HepG2 (cell line): ENCODE results near the gene MYO19. TPM values are rescaled to one million over a fixed set of nuclear protein-coding genes. Genes with fewer than 3 reads are reported as not detected.

Source experiments
- BRCA1 ChIP-seq: sonication (generic); formaldehyde crosslinking; IDR thresholded peaks from 2 replicates; pipeline ENCODE4 v1.4.0; 2020; ENCODE audit warnings: missing genetic modification reagents
- DNMT1 ChIP-seq: sonication (generic); formaldehyde crosslinking; IDR thresholded peaks from 2 replicates; pipeline ENCODE4 v1.5.1; 2020; ENCODE audit warnings: mild to moderate bottlenecking, missing genetic modification reagents
- ERF ChIP-seq: IDR thresholded peaks from 2 replicates; pipeline ENCODE4 v1.6.1; 2018; ENCODE audit warnings: missing biosample characterization, missing genetic modification reagents
- FOXA3 ChIP-seq: IDR thresholded peaks from 2 replicates; pipeline ENCODE4 v1.6.1; 2016; ENCODE audit warnings: missing genetic modification reagents, missing compliant biosample characterization
- FOXP4 ChIP-seq: sonication (generic); formaldehyde crosslinking; IDR thresholded peaks from 2 replicates; pipeline ENCODE4 v1.4.0; 2020; ENCODE audit warnings: missing genetic modification reagents
- GRHL1 ChIP-seq: sonication (generic); formaldehyde crosslinking; conservative IDR thresholded peaks from 2 replicates; pipeline ENCODE4 v1.8.0; 2022; ENCODE audit warnings: missing genetic modification reagents
- HNRNPUL1 ChIP-seq: fragments of 200-400 bp; formaldehyde crosslinking; IDR thresholded peaks from 2 replicates; pipeline ENCODE4 v1.6.1; 2017; ENCODE audit warnings: low read depth, mild to moderate bottlenecking, low read length, moderate library complexity
- IRX3 ChIP-seq: sonication (generic); formaldehyde crosslinking; IDR thresholded peaks from 2 replicates; pipeline ENCODE4 v1.8.1; 2023; ENCODE audit warnings: mild to moderate bottlenecking, low read depth, missing genetic modification reagents, borderline replicate concordance
- KLF16 ChIP-seq, 2 experiments: sonication (generic) in 1 of 2; formaldehyde crosslinking in 1 of 2; IDR thresholded peaks; 2 replicates each; pipeline versions ENCODE4 v1.6.1 to v1.8.0; 2016 to 2023; ENCODE audit warnings: missing genetic modification reagents in 2 of 2, missing compliant biosample characterization in 1 of 2
- MED1 ChIP-seq: sonication (generic); formaldehyde crosslinking; IDR thresholded peaks from 2 replicates; pipeline ENCODE4 v1.4.0; 2020; ENCODE audit warnings: missing genetic modification reagents
- MXI1 ChIP-seq: IDR thresholded peaks from 3 replicates; pipeline ENCODE4 v1.6.1; 2012; ENCODE audit warnings: low read depth, low read length, inconsistent platforms, borderline replicate concordance
- RXRB ChIP-seq: IDR thresholded peaks from 2 replicates; pipeline ENCODE4 v1.6.1; 2016; ENCODE audit warnings: borderline replicate concordance, missing genetic modification reagents, missing compliant biosample characterization
- SMC3 ChIP-seq: IDR thresholded peaks from 2 replicates; pipeline ENCODE4 v1.6.1; 2011; ENCODE audit warnings: low read length, improper control_type of control experiment
- SOX5 ChIP-seq: IDR thresholded peaks from 2 replicates; pipeline ENCODE4 v1.6.1; 2016; ENCODE audit warnings: borderline replicate concordance
- TERF1 ChIP-seq: sonication (generic); formaldehyde crosslinking; IDR thresholded peaks from 2 replicates; pipeline ENCODE4 v1.8.0; 2022; ENCODE audit warnings: mild to moderate bottlenecking, missing genetic modification reagents, moderate library complexity
- ZBTB33 ChIP-seq: sonication (generic); formaldehyde crosslinking; IDR thresholded peaks from 2 replicates; pipeline ENCODE4 v1.4.0; 2020; ENCODE audit warnings: missing genetic modification reagents
- ZNF282 ChIP-seq: fragments of 450-650 bp; IDR thresholded peaks from 2 replicates; pipeline ENCODE4 v1.6.1; 2018; ENCODE audit not compliant: partially characterized antibody
- ZNF460 ChIP-seq: sonication (generic); formaldehyde crosslinking; IDR thresholded peaks from 2 replicates; pipeline ENCODE4 v1.5.1; 2020; ENCODE audit warnings: missing genetic modification reagents, mild to moderate bottlenecking, borderline replicate concordance
- ZNF557 ChIP-seq: sonication (generic); formaldehyde crosslinking; IDR thresholded peaks from 2 replicates; pipeline ENCODE4 v1.4.0; 2020; ENCODE audit warnings: missing genetic modification reagents
- ZNF749 ChIP-seq: sonication (generic); formaldehyde crosslinking; IDR thresholded peaks from 2 replicates; pipeline ENCODE4 v1.8.0; 2022; ENCODE audit warnings: mild to moderate bottlenecking, missing genetic modification reagents, moderate library complexity, borderline replicate concordance
- ZNF766 ChIP-seq: sonication (generic); formaldehyde crosslinking; IDR thresholded peaks from 2 replicates; pipeline ENCODE4 v1.5.0; 2020; ENCODE audit warnings: missing genetic modification reagents, borderline replicate concordance
- ZNF768 ChIP-seq: sonication (generic); formaldehyde crosslinking; IDR thresholded peaks from 2 replicates; pipeline ENCODE4 v1.4.0; 2020; ENCODE audit warnings: missing genetic modification reagents
- ZNF781 ChIP-seq: sonication (generic); formaldehyde crosslinking; IDR thresholded peaks from 2 replicates; pipeline ENCODE4 v1.5.1; 2020; ENCODE audit warnings: borderline replicate concordance, mild to moderate bottlenecking, missing genetic modification reagents; ENCODE audit errors: not compliant biosample characterization
- ZNF792 ChIP-seq: IDR thresholded peaks from 2 replicates; pipeline ENCODE4 v1.6.1; 2016
- polyA plus RNA-seq, 8 experiments: library from polyadenylated mRNA; depleted of rRNA in 3 of 8; stranded (reverse) in 7 of 8; unstranded in 1 of 8; fragments of >200 nt; fragmentation: Illumina TruSeq in 4 of 8; extraction: Trizol in 4 of 8; gene quantifications; 2 replicates each; pipeline versions ENCODE4 v1.2.1 to v1.2.3, GENCODE V29; 2011 to 2016; ENCODE audit warnings: low read depth in 4 of 8, missing spikeins in 1 of 8, mixed read lengths in 1 of 8; ENCODE audit not compliant: insufficient read depth in 1 of 8
- total RNA-seq, 5 experiments: library from RNA; depleted of rRNA; stranded (reverse); fragments of >200 nt; fragmentation: Illumina TruSeq; extraction: Trizol; gene quantifications; 2 replicates each; pipeline ENCODE4 v1.2.3, GENCODE V29; 2016; ENCODE audit warnings: low read depth in 1 of 5

The MYO19 gene
- total and polyA plus RNA-seq, 2 of the 13 experiments (the other 11 are each of a cell fraction or from before 2014, with no cell fraction given), result 75.7 to 82.3 TPM

GRCh38 chr17:36544307-36545076, 9.8 kb upstream of the MYO19 start, which contains the start of gene GGNBP2 (continued):
- TF ChIP-seq ZNF768 (no peak), RXRB (no peak; the same call in none of the 2 replicates), IRX3 (CRISPR knock-in tag) (no peak), ERF (0 out of 2 replicates have a peak, but pooled peaks have one; percentile 46), SMC3 (no peak), ZNF460 (CRISPR knock-in tag) (no peak), ZNF749 (CRISPR knock-in tag) (peak; percentile 46; the same call in 1 of the 2 replicates), ZBTB33 (CRISPR knock-in tag) (no peak), ZNF766 (CRISPR knock-in tag) (no peak), ZNF792 (CRISPR knock-in tag) (no peak), MED1 (CRISPR knock-in tag) (peak; percentile 17; the same call in 1 of the 2 replicates), SOX5 (0 out of 2 replicates have a peak, but pooled peaks have one; percentile 2), ZNF781 (CRISPR knock-in tag) (no peak), MXI1 (peak; percentile 43; the same call in 1 of the 3 replicates), ZNF557 (CRISPR knock-in tag) (no peak), HNRNPUL1 (no peak), BRCA1 (peak; percentile 56), FOXP4 (CRISPR knock-in tag) (no peak; the same call in 1 of the 2 replicates), KLF16 (CRISPR knock-in tag; IDR thresholded peaks at IDR 0.05) (0 out of 4 replicates have a peak, but pooled peaks of 1 of the 2 experiments have one; percentile 59), DNMT1 (CRISPR knock-in tag) (no peak), TERF1 (CRISPR knock-in tag) (no peak), GRHL1 (CRISPR knock-in tag) (no peak), ZNF282 (no peak), FOXA3 (CRISPR knock-in tag) (no peak)
